Activated CD8-positive, alpha-beta memory T cell treated with anti-CD3 and anti-CD28 coated beads, Interleukin-2, amount 10 ng/mL, durations not matched to agents 7 days and 5 days (primary cell): Measurements from ENCODE around the gene KLHDC4. TPM values are rescaled to one million over a fixed set of nuclear protein-coding genes. Genes with fewer than 3 reads are reported as not detected.

ENCODE experiments used
- ATAC-seq: fragments of 150-1000 bp; cut with Tn5 transposase; one replicate; pipeline ENCODE4 v1.10.0; 2021; ENCODE audit warnings: moderate library complexity
- CTCF ChIA-PET: fragments of 350-600 bp; sonication (Branson Sonifier 250); formaldehyde crosslinking; loops from one replicate; lab custom pipeline; 2021; ENCODE audit warnings: antibody characterized with exemption; lab: Charles Lee
- DNase-seq: peaks from one replicate; pipeline ENCODE4 v3.0.0-alpha.2; 2020
- H3K27ac Mint-ChIP-seq: one replicate; pipeline ENCODE4 v1.8.0; 2021; ENCODE audit warnings: mild to moderate bottlenecking, mixed read lengths
- H3K27me3 Mint-ChIP-seq: one replicate; pipeline ENCODE4 v1.8.0; 2021; ENCODE audit warnings: mixed read lengths
- H3K36me3 Mint-ChIP-seq: one replicate; pipeline ENCODE4 v1.8.0; 2021; ENCODE audit warnings: mild to moderate bottlenecking, mixed read lengths
- H3K4me1 Mint-ChIP-seq: one replicate; pipeline ENCODE4 v1.8.0; 2021; ENCODE audit warnings: mixed read lengths
- H3K4me3 Mint-ChIP-seq: one replicate; pipeline ENCODE4 v1.8.0; 2021; ENCODE audit warnings: mild to moderate bottlenecking, moderate library complexity, mixed read lengths
- H3K9me3 Mint-ChIP-seq: one replicate; pipeline ENCODE4 v1.8.0; 2022; ENCODE audit warnings: low read depth, mixed read lengths
- total RNA-seq, 2 experiments: library from RNA; stranded (reverse); gene quantifications; one replicate each; pipeline ENCODE4 v1.2.3, GENCODE V29; 2021

Gene KLHDC4
- total RNA-seq, 2 experiments from 2014 or later, result 86.0 to 114 TPM

GRCh38 chr16:87694441-87695125 is 71.2 kb downstream of the KLHDC4 start:
- Mint-ChIP-seq H3K4me1 (peaks cover 23% of the 10 kb centered on the region), H3K4me3 (no peak overlapping the region), H3K36me3 (peaks cover 3% of the 10 kb centered on the region), H3K27ac (no peak overlapping the region), H3K9me3 (no peaks in the 10 kb centered on the region), H3K27me3 (no peaks in the 10 kb centered on the region)
- no peak for ATAC-seq
- no peak for DNase-seq
- CTCF ChIA-PET, result no interaction called here

- peaks cover 3% of the 10 kb centered on the region for H3K36me3 Mint-ChIP-seq
- DNase-seq (no peak), ATAC-seq (no peak)
- CTCF ChIA-PET, result no interaction called here
- no peaks in the 10 kb centered on the region for H3K27me3 Mint-ChIP-seq
- H3K27ac Mint-ChIP-seq, result no peak overlapping the region
- H3K4me3 Mint-ChIP-seq, result no peak overlapping the region
- H3K4me1 Mint-ChIP-seq, result peaks cover 17% of the 10 kb centered on the region
- no peaks in the 10 kb centered on the region for H3K9me3 Mint-ChIP-seq
These were observed 72.0 kb downstream of the KLHDC4 start for GRCh38 chr16:87693827-87694226.

GRCh38 chr16:87692756-87693155 is 73.0 kb downstream of the KLHDC4 start:
- Mint-ChIP-seq H3K4me1 (peaks cover 6% of the 10 kb centered on the region), H3K9me3 (no peaks in the 10 kb centered on the region), H3K4me3 (no peak overlapping the region), H3K27ac (no peak overlapping the region), H3K27me3 (no peaks in the 10 kb centered on the region), H3K36me3 (peaks cover 3% of the 10 kb centered on the region)
- no peak for DNase-seq
- CTCF ChIA-PET, result interaction anchor here (1.2 kb wide), 1 partner anchor 10 kb away, joined by 3 read pairs; no protein-coding TSS in a partner anchor
- ATAC-seq, result no peak

- Mint-ChIP-seq H3K27ac (no peak overlapping the region), H3K27me3 (no peaks in the 10 kb centered on the region), H3K9me3 (no peaks in the 10 kb centered on the region), H3K4me1 (peaks cover under 1% of the 10 kb centered on the region), H3K4me3 (no peak overlapping the region), H3K36me3 (peaks cover 3% of the 10 kb centered on the region)
- no peak for DNase-seq
- CTCF ChIA-PET, result interaction anchor here (1.2 kb wide), 1 partner anchor 9 kb away, joined by 3 read pairs; no protein-coding TSS in a partner anchor
- ATAC-seq, result no peak
These were observed 73.6 kb downstream of the KLHDC4 start for GRCh38 chr16:87692176-87692575.

- H3K27me3 Mint-ChIP-seq, result no peaks in the 10 kb centered on the region
- no peak overlapping the region for H3K27ac Mint-ChIP-seq
- CTCF ChIA-PET, result no interaction called here
- ATAC-seq (no peak), DNase-seq (no peak)
- H3K4me3 Mint-ChIP-seq, result no peak overlapping the region
- H3K4me1 Mint-ChIP-seq, result no peaks in the 10 kb centered on the region
- peaks cover 3% of the 10 kb centered on the region for H3K36me3 Mint-ChIP-seq
- no peaks in the 10 kb centered on the region for H3K9me3 Mint-ChIP-seq
These were observed 74.1 kb downstream of the KLHDC4 start for GRCh38 chr16:87691686-87692079.

- CTCF ChIA-PET, result no interaction called here
- Mint-ChIP-seq H3K4me3 (no peak overlapping the region), H3K4me1 (no peaks in the 10 kb centered on the region), H3K9me3 (no peaks in the 10 kb centered on the region), H3K36me3 (no peaks in the 10 kb centered on the region), H3K27ac (no peak overlapping the region), H3K27me3 (no peaks in the 10 kb centered on the region)
- DNase-seq, result no peak
- ATAC-seq, result no peak
These were observed 74.7 kb downstream of the KLHDC4 start for GRCh38 chr16:87690911-87691685.

- H3K36me3 Mint-ChIP-seq, result no peaks in the 10 kb centered on the region
- H3K27me3 Mint-ChIP-seq, result no peaks in the 10 kb centered on the region
These were observed 75.8 kb downstream of the KLHDC4 start for GRCh38 chr16:87689956-87690465.

GRCh38 chr16:87688876-87689815 is 76.6 kb downstream of the KLHDC4 start:
- no peak for DNase-seq
- Mint-ChIP-seq H3K4me1 (no peaks in the 10 kb centered on the region), H3K9me3 (no peaks in the 10 kb centered on the region), H3K36me3 (no peaks in the 10 kb centered on the region), H3K27ac (no peak overlapping the region), H3K27me3 (no peaks in the 10 kb centered on the region), H3K4me3 (no peak overlapping the region)
- ATAC-seq, result no peak
- CTCF ChIA-PET, result no interaction called here

More at GRCh38 chr16:87689956-87690465, 75.8 kb downstream of the KLHDC4 start:
- no peaks in the 10 kb centered on the region for H3K4me1 Mint-ChIP-seq
- CTCF ChIA-PET, result no interaction called here
- H3K4me3 Mint-ChIP-seq, result no peak overlapping the region
- DNase-seq (no peak), ATAC-seq (no peak)
- no peak overlapping the region for H3K27ac Mint-ChIP-seq
- no peaks in the 10 kb centered on the region for H3K9me3 Mint-ChIP-seq

GRCh38 chr16:87687998-87688529 is 77.7 kb downstream of the KLHDC4 start:
- DNase-seq (no peak), ATAC-seq (no peak)
- H3K4me3 Mint-ChIP-seq, result no peak overlapping the region
- no peaks in the 10 kb centered on the region for H3K9me3 Mint-ChIP-seq
- H3K27me3 Mint-ChIP-seq, result no peaks in the 10 kb centered on the region
- CTCF ChIA-PET, result no interaction called here
- no peaks in the 10 kb centered on the region for H3K36me3 Mint-ChIP-seq
- H3K4me1 Mint-ChIP-seq, result no peaks in the 10 kb centered on the region
- H3K27ac Mint-ChIP-seq, result no peak overlapping the region

GRCh38 chr16:87687126-87687910 is 78.5 kb downstream of the KLHDC4 start:
- H3K36me3 Mint-ChIP-seq, result no peaks in the 10 kb centered on the region
- no peaks in the 10 kb centered on the region for H3K27me3 Mint-ChIP-seq
- no peak overlapping the region for H3K27ac Mint-ChIP-seq

GRCh38 chr16:87686697-87687096 is 79.1 kb downstream of the KLHDC4 start:
- ATAC-seq, result no peak
- CTCF ChIA-PET, result no interaction called here

More at GRCh38 chr16:87687126-87687910, 78.5 kb downstream of the KLHDC4 start:
- DNase-seq (no peak), ATAC-seq (peak; percentile 20)
- Mint-ChIP-seq H3K9me3 (no peaks in the 10 kb centered on the region), H3K4me1 (peaks cover 1% of the 10 kb centered on the region), H3K4me3 (no peak overlapping the region)
- CTCF ChIA-PET, result no interaction called here

GRCh38 chr16:87685766-87686165 is 80.0 kb downstream of the KLHDC4 start:
- Mint-ChIP-seq H3K36me3 (no peaks in the 10 kb centered on the region), H3K27ac (no peak overlapping the region), H3K4me1 (peaks cover 8% of the 10 kb centered on the region), H3K27me3 (no peaks in the 10 kb centered on the region), H3K9me3 (no peaks in the 10 kb centered on the region), H3K4me3 (no peak overlapping the region)
- CTCF ChIA-PET, result no interaction called here
- ATAC-seq, result no peak
- DNase-seq, result no peak

More at GRCh38 chr16:87686697-87687096, 79.1 kb downstream of the KLHDC4 start:
- Mint-ChIP-seq H3K36me3 (no peaks in the 10 kb centered on the region), H3K27me3 (no peaks in the 10 kb centered on the region), H3K4me3 (no peak overlapping the region), H3K9me3 (no peaks in the 10 kb centered on the region), H3K4me1 (peaks cover 5% of the 10 kb centered on the region), H3K27ac (no peak overlapping the region)
- no peak for DNase-seq
